ENCODE data around the gene HNMT.

GRCh38 chr2:137942037-137942832 is 22.0 kb upstream of the HNMT start:
- TF ChIP-seq, protein P1, sequence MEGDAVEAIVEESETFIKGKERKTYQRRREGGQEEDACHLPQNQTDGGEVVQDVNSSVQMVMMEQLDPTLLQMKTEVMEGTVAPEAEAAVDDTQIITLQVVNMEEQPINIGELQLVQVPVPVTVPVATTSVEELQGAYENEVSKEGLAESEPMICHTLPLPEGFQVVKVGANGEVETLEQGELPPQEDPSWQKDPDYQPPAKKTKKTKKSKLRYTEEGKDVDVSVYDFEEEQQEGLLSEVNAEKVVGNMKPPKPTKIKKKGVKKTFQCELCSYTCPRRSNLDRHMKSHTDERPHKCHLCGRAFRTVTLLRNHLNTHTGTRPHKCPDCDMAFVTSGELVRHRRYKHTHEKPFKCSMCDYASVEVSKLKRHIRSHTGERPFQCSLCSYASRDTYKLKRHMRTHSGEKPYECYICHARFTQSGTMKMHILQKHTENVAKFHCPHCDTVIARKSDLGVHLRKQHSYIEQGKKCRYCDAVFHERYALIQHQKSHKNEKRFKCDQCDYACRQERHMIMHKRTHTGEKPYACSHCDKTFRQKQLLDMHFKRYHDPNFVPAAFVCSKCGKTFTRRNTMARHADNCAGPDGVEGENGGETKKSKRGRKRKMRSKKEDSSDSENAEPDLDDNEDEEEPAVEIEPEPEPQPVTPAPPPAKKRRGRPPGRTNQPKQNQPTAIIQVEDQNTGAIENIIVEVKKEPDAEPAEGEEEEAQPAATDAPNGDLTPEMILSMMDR (IDR thresholded peaks at IDR 0.05): no peak
- TF ChIP-seq POLR2A (IDR thresholded peaks at IDR 0.05) (no peak), POLR2AphosphoS5 (IDR thresholded peaks at IDR 0.05) (no peak)

Data from gastroesophageal sphincter (tissue), 3 donors.